Parathyroid adenoma (tissue), 2 donors: ENCODE results near the gene CEP104.

ENCODE experiments used
- H2AFZ ChIP-seq: fragments of 300-600 bp; sonication (generic); one replicate; pipeline ENCODE4 v1.7.0; 2017; ENCODE audit warnings: antibody characterized with exemption, mild to moderate bottlenecking
- H3K27ac ChIP-seq: fragments of 300-600 bp; sonication (generic); one replicate; pipeline ENCODE4 v1.7.0; 2017
- H3K27me3 ChIP-seq: fragments of 300-600 bp; sonication (generic); one replicate; pipeline ENCODE4 v1.7.0; 2017; ENCODE audit warnings: low read length; ENCODE audit not compliant: control insufficient read depth, insufficient read depth
- H3K36me3 ChIP-seq: fragments of 300-600 bp; sonication (generic); one replicate; pipeline ENCODE4 v1.7.0; 2017; ENCODE audit warnings: low read length; ENCODE audit not compliant: control insufficient read depth, insufficient read depth
- H3K4me1 ChIP-seq: fragments of 300-600 bp; sonication (generic); one replicate; pipeline ENCODE4 v1.7.0; 2017; ENCODE audit warnings: control low read depth
- H3K4me2 ChIP-seq: fragments of 300-600 bp; sonication (generic); one replicate; pipeline ENCODE4 v1.7.0; 2017; ENCODE audit warnings: low read length
- H3K4me3 ChIP-seq: fragments of 300-600 bp; sonication (generic); one replicate; pipeline ENCODE4 v1.7.0; 2017; ENCODE audit warnings: low read depth, low read length
- H3K79me2 ChIP-seq: fragments of 300-600 bp; sonication (generic); one replicate; pipeline ENCODE4 v1.7.0; 2017; ENCODE audit warnings: control low read depth
- H3K9ac ChIP-seq: fragments of 300-600 bp; sonication (generic); one replicate; pipeline ENCODE4 v1.7.0; 2017; ENCODE audit warnings: mild to moderate bottlenecking
- H3K9me3 ChIP-seq: fragments of 300-600 bp; sonication (generic); one replicate; pipeline ENCODE4 v1.7.0; 2017; ENCODE audit warnings: low read length; ENCODE audit not compliant: control insufficient read depth
- CTCF ChIP-seq: fragments of 300-600 bp; sonication (generic); IDR thresholded peaks from one replicate; pipeline ENCODE4 v1.7.0; 2017; ENCODE audit warnings: antibody characterized with exemption, mild to moderate bottlenecking
- donor health status: primary hyperparathyroidism.

The CEP104 gene

GRCh38 chr1:3865606-3866160 lies 8.7 kb upstream of the CEP104 start:
- Histone ChIP-seq H3K27ac (no peak overlapping the region), H3K36me3 (no peaks in the 10 kb centered on the region), H3K4me1 (no peaks in the 10 kb centered on the region), H2AFZ (no peak overlapping the region), H3K4me3 (no peak overlapping the region), H3K27me3 (no peaks in the 10 kb centered on the region), H3K79me2 (no peaks in the 10 kb centered on the region), H3K9me3 (no peaks in the 10 kb centered on the region), H3K9ac (no peak overlapping the region), H3K4me2 (no peak overlapping the region)
- TF ChIP-seq CTCF = no peak

DNA sequence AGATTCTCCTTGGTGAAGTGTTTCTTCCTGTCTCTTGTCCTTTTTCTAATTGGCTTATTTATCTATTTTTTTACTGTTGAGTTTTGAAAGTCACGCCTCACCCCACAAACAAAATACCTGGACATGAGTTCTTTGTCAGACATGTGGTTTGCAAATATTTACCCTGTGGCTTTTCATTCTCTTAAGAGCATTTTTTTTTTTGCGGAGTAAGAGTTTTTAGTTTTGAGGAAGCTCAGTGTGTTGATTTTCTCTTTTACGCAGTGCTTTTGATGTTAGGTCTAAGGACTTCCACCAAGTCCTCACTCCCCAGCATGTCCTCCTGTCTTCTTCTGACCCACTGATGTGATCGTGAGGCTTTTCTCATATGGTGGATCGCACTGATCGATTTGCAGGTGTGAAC lies 7.9 kb upstream of the CEP104 start:
- Histone ChIP-seq H2AFZ (no peak overlapping the region), H3K36me3 (no peaks in the 10 kb centered on the region), H3K4me1 (no peaks in the 10 kb centered on the region), H3K4me2 (no peak overlapping the region), H3K9ac (no peak overlapping the region), H3K79me2 (no peaks in the 10 kb centered on the region), H3K27ac (no peak overlapping the region), H3K4me3 (no peak overlapping the region), H3K27me3 (no peaks in the 10 kb centered on the region), H3K9me3 (no peaks in the 10 kb centered on the region)
- TF ChIP-seq CTCF = no peak

- Histone ChIP-seq H3K27me3 (no peaks in the 10 kb centered on the region), H3K4me2 (no peak overlapping the region), H3K4me3 (no peak overlapping the region), H3K9ac (no peak overlapping the region), H3K36me3 (no peaks in the 10 kb centered on the region), H3K4me1 (no peaks in the 10 kb centered on the region), H3K27ac (no peak overlapping the region), H3K9me3 (no peaks in the 10 kb centered on the region), H2AFZ (no peak overlapping the region), H3K79me2 (no peaks in the 10 kb centered on the region)
- no peak for TF ChIP-seq CTCF
Observed at GRCh38 chr1:3863231-3863935, 6.4 kb upstream of the CEP104 start.

- Histone ChIP-seq H3K27ac (no peak overlapping the region), H3K9me3 (no peaks in the 10 kb centered on the region), H3K27me3 (no peaks in the 10 kb centered on the region), H3K4me2 (peak overlapping the region; percentile 86), H3K4me1 (peaks cover 5% of the 10 kb centered on the region), H2AFZ (peak overlapping the region; percentile 95), H3K4me3 (peak overlapping the region; percentile 77), H3K36me3 (no peaks in the 10 kb centered on the region), H3K9ac (no peak overlapping the region), H3K79me2 (peaks cover 9% of the 10 kb centered on the region)
- TF ChIP-seq CTCF = no peak
Observed at GRCh38 chr1:3858231-3858981, 1.4 kb upstream of the CEP104 start.
